GM12892 (cell line): ENCODE data around the gene MYCBPAP.

Experiments used
- DNase-seq: peaks from one replicate; pipeline ENCODE4 v3.0.0; 2011; ENCODE audit not compliant: insufficient read length
- FAIRE-seq: peaks from 2 replicates; lab custom pipeline; 2011; peaks lifted over from hg19 to GRCh38; lab: Jason Lieb, UNC
- POLR2A ChIP-seq: IDR thresholded peaks from 2 replicates; pipeline ENCODE4 v1.6.1; 2011; ENCODE audit warnings: low read depth, low read length, control low read depth
- POLR2AphosphoS5 ChIP-seq: IDR thresholded peaks from 2 replicates; pipeline ENCODE4 v1.6.1; 2011; ENCODE audit warnings: low read depth, low read length, control low read depth
- TAF1 ChIP-seq: IDR thresholded peaks from 2 replicates; pipeline ENCODE4 v1.6.1; 2011; ENCODE audit warnings: low read depth, mild to moderate bottlenecking, control low read depth, low read length, borderline replicate concordance

Gene MYCBPAP

GRCh38 chr17:50514388-50514787 is 6.1 kb downstream of the MYCBPAP start:
- FAIRE-seq = no peak
- no peak for TF ChIP-seq POLR2AphosphoS5

GRCh38 chr17:50514936-50515702 is 6.9 kb downstream of the MYCBPAP start:
- FAIRE-seq (no peak), DNase-seq (no peak)
- TF ChIP-seq POLR2AphosphoS5 (no peak), TAF1 (no peak), POLR2A (no peak)

More at GRCh38 chr17:50514388-50514787, 6.1 kb downstream of the MYCBPAP start:
- no peak for DNase-seq

- DNase-seq (no peak), FAIRE-seq (no peak)
- TF ChIP-seq TAF1 = no peak
- no peak for TF ChIP-seq POLR2AphosphoS5
- TF ChIP-seq POLR2A = no peak
Measured at GRCh38 chr17:50517011-50517410, 8.8 kb downstream of the MYCBPAP start.

- DNase-seq (no peak), FAIRE-seq (no peak)
- TF ChIP-seq TAF1 = no peak
- TF ChIP-seq POLR2A = no peak
- TF ChIP-seq POLR2AphosphoS5 = no peak
Measured at GRCh38 chr17:50517504-50518383, 9.5 kb downstream of the MYCBPAP start.

DNA sequence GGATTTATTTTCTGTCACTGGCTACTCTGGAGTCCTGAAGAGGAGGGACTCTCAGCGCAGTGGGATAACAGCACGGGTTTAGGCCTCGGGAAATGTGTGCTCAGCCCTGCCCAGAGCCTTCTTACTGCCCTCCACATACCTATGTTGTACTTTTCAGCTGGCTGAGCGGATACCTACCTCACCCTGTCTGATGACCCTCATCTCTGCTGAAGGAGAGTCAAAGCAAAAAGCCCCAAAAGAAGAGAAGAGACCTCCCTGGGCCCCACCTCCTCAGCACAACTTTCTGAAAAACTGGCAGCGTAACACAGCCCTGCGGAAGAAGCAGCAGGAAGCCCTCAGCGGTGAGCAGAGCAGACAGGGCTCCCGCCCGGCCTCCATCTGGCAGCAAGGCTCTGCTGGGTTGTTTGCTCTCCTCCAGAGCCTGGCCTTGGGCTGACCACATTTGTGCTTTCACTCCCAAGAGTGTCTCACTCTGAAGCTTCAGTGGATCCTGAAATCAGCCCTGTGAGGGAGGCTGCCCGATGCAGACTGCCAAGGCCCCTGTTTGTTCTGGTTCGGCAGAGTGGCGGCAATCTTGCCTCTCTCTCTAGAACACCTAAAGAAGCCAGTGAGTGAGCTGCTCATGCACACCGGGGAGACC is 10.3 kb downstream of the MYCBPAP start:
- no peak for DNase-seq
- no peak for FAIRE-seq
- TF ChIP-seq POLR2AphosphoS5 (no peak), TAF1 (no peak), POLR2A (no peak)

GRCh38 chr17:50519141-50519834 is 11.0 kb downstream of the MYCBPAP start:
- TF ChIP-seq POLR2AphosphoS5 = no peak
- no peak for DNase-seq
- no peak for FAIRE-seq

DNA sequence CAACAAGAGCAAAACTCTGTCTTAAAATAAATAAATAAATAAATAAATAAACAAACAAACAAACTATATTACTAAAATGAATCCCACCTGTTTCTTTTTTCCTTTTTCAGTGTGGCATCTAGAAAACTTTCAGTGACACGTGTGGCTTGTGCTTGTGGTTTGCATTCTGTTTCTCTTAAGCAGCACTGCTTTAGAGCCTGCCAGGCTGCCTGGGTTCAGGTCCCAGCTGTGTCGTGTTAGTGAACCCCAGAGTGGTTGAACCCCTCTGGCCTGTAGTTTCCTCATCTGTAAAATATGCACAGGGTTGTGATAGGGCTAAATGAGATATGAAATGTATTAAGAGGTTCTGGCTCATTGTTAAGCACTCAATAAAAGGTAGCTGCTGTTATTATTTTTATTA is 12.2 kb downstream of the MYCBPAP start:
- TF ChIP-seq TAF1 = no peak
- TF ChIP-seq POLR2A = no peak
- TF ChIP-seq POLR2AphosphoS5 = no peak
- no peak for FAIRE-seq
- DNase-seq = no peak

GRCh38 chr17:50521514-50521913 is 13.3 kb downstream of the MYCBPAP start:
- FAIRE-seq (no peak), DNase-seq (no peak)

GRCh38 chr17:50522766-50523165 is 14.5 kb downstream of the MYCBPAP start:
- FAIRE-seq = no peak
- no peak for DNase-seq
- TF ChIP-seq POLR2A = no peak
- TF ChIP-seq TAF1 = no peak
- no peak for TF ChIP-seq POLR2AphosphoS5

More at GRCh38 chr17:50521514-50521913, 13.3 kb downstream of the MYCBPAP start:
- TF ChIP-seq TAF1 = no peak
- TF ChIP-seq POLR2AphosphoS5 = no peak
- TF ChIP-seq POLR2A = no peak

- TF ChIP-seq TAF1 (no peak), POLR2AphosphoS5 (no peak), POLR2A (no peak)
- no peak for FAIRE-seq
- DNase-seq = no peak
Measured at GRCh38 chr17:50523208-50523607, 15.0 kb downstream of the MYCBPAP start.

DNA sequence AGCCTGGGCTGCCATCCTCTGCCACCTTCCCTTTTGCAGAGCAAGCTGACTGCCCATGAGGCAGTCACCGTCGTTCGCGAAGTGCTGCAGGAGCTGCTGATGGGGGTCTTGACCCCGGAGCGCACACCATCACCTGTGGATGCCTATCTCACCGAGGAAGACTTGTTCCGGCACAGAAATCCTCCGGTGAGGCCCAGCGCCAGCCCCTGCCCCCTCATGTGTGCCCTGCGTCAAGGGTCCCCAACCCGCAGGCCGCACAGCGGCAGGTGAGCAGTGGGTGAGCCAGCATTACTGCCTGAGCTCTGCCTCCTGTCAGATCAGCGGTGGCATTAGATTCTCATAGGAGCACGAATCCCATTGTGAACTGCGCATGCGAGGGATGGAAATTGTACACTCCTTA is 16.6 kb downstream of the MYCBPAP start:
- no peak for TF ChIP-seq POLR2A
- no peak for TF ChIP-seq POLR2AphosphoS5
- no peak for TF ChIP-seq TAF1
- FAIRE-seq (no peak), DNase-seq (no peak)

- no peak for DNase-seq
- FAIRE-seq = no peak
- TF ChIP-seq TAF1 (no peak), POLR2AphosphoS5 (no peak), POLR2A (no peak)
Measured at GRCh38 chr17:50527155-50527762, 19.0 kb downstream of the MYCBPAP start.
